Measurements from ENCODE around the gene BMPER. TPM values are rescaled to one million over a fixed set of nuclear protein-coding genes. Genes with fewer than 3 reads are reported as not detected.

The BMPER gene
- total RNA-seq, 4 donors from 2014 or later = 0.65 to 6.5 (median 3.5) TPM

- Histone ChIP-seq H3K4me1 (no peaks in the 10 kb centered on the region), H3K9me3 (no peaks in the 10 kb centered on the region), H3K27ac (replicated peaks in 1 of 4) (peak overlapping the region in 2 of 4 donors; percentile 25 to 34), H3K36me3 (no peaks in the 10 kb centered on the region), H3K27me3 (no peaks in the 10 kb centered on the region), H3K4me3 (no peak overlapping the region)
- WGBS = 89% methylated on average over 2 of the region's 2 CpGs
- TF ChIP-seq EP300 (IDR thresholded peaks at IDR 0.05) (no peak), POLR2A (IDR thresholded peaks at IDR 0.05; ENCODE audit: low read depth) (no peak), CTCF (IDR thresholded peaks at IDR 0.05) (no peak), POLR2AphosphoS5 (IDR thresholded peaks at IDR 0.05) (no peak)
- intact Hi-C loops (cut with DNase I) = no loop called here
- no peak for DNase-seq (ENCODE audit: extremely low spot score)
Measured at GRCh38 chr7:33922820-33923219, 17.5 kb downstream of the BMPER start.

GRCh38 chr7:33923440-33924229 lies 18.3 kb downstream of the BMPER start:
- no peak for TF ChIP-seq EP300 (IDR thresholded peaks at IDR 0.05)
- no peak for TF ChIP-seq POLR2AphosphoS5 (IDR thresholded peaks at IDR 0.05)
- no peak for TF ChIP-seq POLR2A (IDR thresholded peaks at IDR 0.05; ENCODE audit: low read depth)
- no peak for TF ChIP-seq CTCF (IDR thresholded peaks at IDR 0.05)
- DNase-seq (ENCODE audit: extremely low spot score) = no peak
- H3K27me3 ChIP-seq = no peaks in the 10 kb centered on the region
- no peaks in the 10 kb centered on the region for H3K4me1 ChIP-seq
- H3K9me3 ChIP-seq = no peaks in the 10 kb centered on the region
- 94% methylated on average over 5 of the region's 5 CpGs for WGBS
- no peaks in the 10 kb centered on the region for H3K36me3 ChIP-seq
- H3K4me3 ChIP-seq = no peak overlapping the region
- intact Hi-C loops (cut with DNase I) = no loop called here
- H3K27ac ChIP-seq (replicated peaks in 1 of 4) = peak overlapping the region in 1 of 4 donors; percentile 37

DNA sequence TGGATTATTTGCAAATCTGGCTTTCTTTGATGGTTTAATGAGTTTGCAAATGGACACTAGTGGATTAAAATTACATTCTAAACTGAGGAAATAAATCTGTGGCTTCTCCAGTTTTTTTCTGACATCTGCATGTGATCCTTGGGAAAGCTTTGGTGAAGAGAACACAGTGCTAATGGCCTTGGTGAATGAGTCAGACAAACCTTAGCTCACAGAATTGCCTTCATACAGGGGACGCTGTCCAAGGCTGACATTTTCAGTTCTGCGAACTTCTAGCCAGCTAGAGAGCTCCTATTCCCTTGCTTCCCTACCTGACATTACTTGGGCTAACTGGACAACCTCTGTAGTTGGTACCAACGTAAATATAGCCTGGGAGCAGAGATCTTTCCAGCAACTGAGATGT lies 21.2 kb downstream of the BMPER start:
- H3K27ac ChIP-seq (replicated peaks in 1 of 4) = no peak overlapping the region
- no peaks in the 10 kb centered on the region for H3K27me3 ChIP-seq
- H3K4me3 ChIP-seq = no peak overlapping the region
- WGBS = 89% methylated on average over 3 of the region's 3 CpGs
- no peaks in the 10 kb centered on the region for H3K9me3 ChIP-seq
- H3K36me3 ChIP-seq = no peaks in the 10 kb centered on the region
- DNase-seq (ENCODE audit: extremely low spot score) = no peak
- no peak for TF ChIP-seq POLR2AphosphoS5 (IDR thresholded peaks at IDR 0.05)
- TF ChIP-seq CTCF (IDR thresholded peaks at IDR 0.05) = no peak
- TF ChIP-seq EP300 (IDR thresholded peaks at IDR 0.05) = no peak
- TF ChIP-seq POLR2A (IDR thresholded peaks at IDR 0.05; ENCODE audit: low read depth) = no peak
- intact Hi-C loops (cut with DNase I) = no loop called here
- H3K4me1 ChIP-seq = no peaks in the 10 kb centered on the region

- H3K27me3 ChIP-seq = no peaks in the 10 kb centered on the region
- H3K4me1 ChIP-seq = peaks cover 0 to 16% (median 14%) of the 10 kb centered on the region in 4 donors
- H3K36me3 ChIP-seq = no peaks in the 10 kb centered on the region
- intact Hi-C loops (cut with DNase I) = no loop called here
- no peak overlapping the region for H3K27ac ChIP-seq (replicated peaks in 1 of 4)
- 84% methylated on average over 7 of the region's 7 CpGs for WGBS
- no peak for DNase-seq (ENCODE audit: extremely low spot score)
- no peak overlapping the region for H3K4me3 ChIP-seq
- no peak for TF ChIP-seq POLR2AphosphoS5 (IDR thresholded peaks at IDR 0.05)
- no peak for TF ChIP-seq POLR2A (IDR thresholded peaks at IDR 0.05; ENCODE audit: low read depth)
- no peak for TF ChIP-seq CTCF (IDR thresholded peaks at IDR 0.05)
- TF ChIP-seq EP300 (IDR thresholded peaks at IDR 0.05) = no peak
- no peaks in the 10 kb centered on the region for H3K9me3 ChIP-seq
Measured at GRCh38 chr7:33928986-33929385, 23.6 kb downstream of the BMPER start.

Data from esophagus muscularis mucosa (tissue), 4 donors.